Activated T-cell treated with anti-CD3 and anti-CD28 coated beads, Interleukin-2, amount 50 U/mL, for 72 hours (primary cell): ENCODE measurements around the gene GALP. TPM values are rescaled to one million over a fixed set of nuclear protein-coding genes. Genes with fewer than 3 reads are reported as not detected.

Source experiments
- ATAC-seq, 2 donors: fragments of 150-1000 bp; cut with Tn5 transposase; replicated peaks in 1 of 2; 2 replicates each; pipeline ENCODE4 v1.10.0; 2021; ENCODE audit warnings: moderate library complexity in 2 of 2, mild to moderate bottlenecking in 1 of 2
- DNase-seq, 2 donors: peaks; one replicate each; pipeline ENCODE4 v3.0.0; 2021 to 2022; ENCODE audit warnings: mixed read lengths in 1 of 2
- H3K27ac Mint-ChIP-seq: one replicate; pipeline ENCODE4 v1.8.0; 2022; ENCODE audit warnings: mild to moderate bottlenecking, moderate library complexity, mixed read lengths
- H3K27me3 Mint-ChIP-seq: one replicate; pipeline ENCODE4 v1.8.0; 2022; ENCODE audit warnings: low read depth, mixed read lengths
- H3K36me3 Mint-ChIP-seq, 2 donors: one replicate each; pipeline ENCODE4 v1.8.0; 2022; ENCODE audit warnings: mixed read lengths in 2 of 2, mild to moderate bottlenecking in 1 of 2; ENCODE audit not compliant: insufficient read depth in 2 of 2
- H3K4me1 Mint-ChIP-seq: one replicate; pipeline ENCODE4 v1.8.0; 2022; ENCODE audit warnings: low read depth, mixed read lengths
- H3K4me3 Mint-ChIP-seq, 2 donors: one replicate each; pipeline ENCODE4 v1.8.0; 2022; ENCODE audit warnings: mild to moderate bottlenecking in 2 of 2, mixed read lengths in 2 of 2, moderate library complexity in 2 of 2
- H3K9me3 Mint-ChIP-seq, 2 donors: one replicate each; pipeline ENCODE4 v1.8.0; 2022; ENCODE audit warnings: mixed read lengths in 2 of 2
- total RNA-seq, 2 donors: library from RNA; stranded (reverse); gene quantifications; one replicate each; pipeline ENCODE4 v1.2.3, GENCODE V29; 2022

Gene GALP
- total RNA-seq, 2 donors from 2014 or later = not detected

GRCh38 chr19:56153507-56153906 lies 22.3 kb upstream of the GALP start:
- Mint-ChIP-seq H3K27ac (peak overlapping the region; percentile 29), H3K4me3 (no peak overlapping the region), H3K9me3 (no peaks in the 10 kb centered on the region), H3K4me1 (peaks cover 14% of the 10 kb centered on the region), H3K36me3 (peaks cover 3 to 14% of the 10 kb centered on the region in 2 donors), H3K27me3 (no peaks in the 10 kb centered on the region)
- ATAC-seq (no peak), DNase-seq (no peak)

GRCh38 chr19:56155124-56155687 lies 20.6 kb upstream of the GALP start:
- Mint-ChIP-seq H3K36me3 (peaks cover 8 to 12% of the 10 kb centered on the region in 2 donors), H3K4me1 (peaks cover 14% of the 10 kb centered on the region), H3K4me3 (no peak overlapping the region), H3K27ac (no peak overlapping the region), H3K27me3 (no peaks in the 10 kb centered on the region), H3K9me3 (peaks cover 1% of the 10 kb centered on the region in 2 donors)
- ATAC-seq (peak in 1 of 2 donors; percentile 20), DNase-seq (peak in 1 of 2 donors; percentile 5)

- Mint-ChIP-seq H3K27me3 (no peaks in the 10 kb centered on the region), H3K9me3 (peaks cover 1% of the 10 kb centered on the region in 2 donors), H3K27ac (no peak overlapping the region), H3K36me3 (peaks cover 8 to 9% of the 10 kb centered on the region in 2 donors), H3K4me3 (no peak overlapping the region), H3K4me1 (peaks cover 15% of the 10 kb centered on the region)
- DNase-seq (no peak), ATAC-seq (no peak)
These were observed 19.0 kb upstream of the GALP start for GRCh38 chr19:56156768-56157167.

- ATAC-seq (no peak), DNase-seq (no peak)
- Mint-ChIP-seq H3K9me3 (peaks cover 1% of the 10 kb centered on the region in 2 donors), H3K27me3 (no peaks in the 10 kb centered on the region), H3K36me3 (peaks cover 8 to 9% of the 10 kb centered on the region in 2 donors), H3K4me3 (no peak overlapping the region), H3K4me1 (peaks cover 13% of the 10 kb centered on the region), H3K27ac (no peak overlapping the region)
These were observed 17.5 kb upstream of the GALP start for GRCh38 chr19:56158170-56158757.

GRCh38 chr19:56159009-56159559 lies 16.7 kb upstream of the GALP start:
- peaks cover 7 to 9% of the 10 kb centered on the region in 2 donors for H3K36me3 Mint-ChIP-seq
- H3K27ac Mint-ChIP-seq = no peak overlapping the region
- H3K27me3 Mint-ChIP-seq = no peaks in the 10 kb centered on the region
- peaks cover 10% of the 10 kb centered on the region for H3K4me1 Mint-ChIP-seq
- DNase-seq (no peak), ATAC-seq (no peak)
- peaks cover 1% of the 10 kb centered on the region in 2 donors for H3K9me3 Mint-ChIP-seq
- H3K4me3 Mint-ChIP-seq = no peak overlapping the region

- H3K4me1 Mint-ChIP-seq = peaks cover 12% of the 10 kb centered on the region
- peaks cover 7 to 9% of the 10 kb centered on the region in 2 donors for H3K36me3 Mint-ChIP-seq
- H3K27ac Mint-ChIP-seq = no peak overlapping the region
- ATAC-seq (no peak), DNase-seq (no peak)
- peaks cover 2% of the 10 kb centered on the region for H3K27me3 Mint-ChIP-seq
- peaks cover 1% of the 10 kb centered on the region in 2 donors for H3K9me3 Mint-ChIP-seq
- no peak overlapping the region for H3K4me3 Mint-ChIP-seq
These were observed 16.1 kb upstream of the GALP start for GRCh38 chr19:56159622-56160271.

GRCh38 chr19:56161534-56161933 lies 14.3 kb upstream of the GALP start:
- ATAC-seq (no peak), DNase-seq (no peak)
- Mint-ChIP-seq H3K27ac (no peak overlapping the region), H3K4me1 (peaks cover 12% of the 10 kb centered on the region), H3K4me3 (no peak overlapping the region), H3K9me3 (peaks cover 1% of the 10 kb centered on the region in 2 donors), H3K27me3 (peaks cover 7% of the 10 kb centered on the region), H3K36me3 (peaks cover 7 to 9% of the 10 kb centered on the region in 2 donors)

- peak; percentile 90 to 97 for ATAC-seq
- Mint-ChIP-seq H3K36me3 (peaks cover 7 to 9% of the 10 kb centered on the region in 2 donors), H3K27me3 (peaks cover 7% of the 10 kb centered on the region), H3K4me3 (no peak overlapping the region), H3K4me1 (peaks cover 12% of the 10 kb centered on the region), H3K27ac (no peak overlapping the region), H3K9me3 (peaks cover 1% of the 10 kb centered on the region in 2 donors)
- peak; percentile 31 to 53 for DNase-seq
These were observed 13.6 kb upstream of the GALP start for GRCh38 chr19:56162258-56162657.

- DNase-seq = no peak
- Mint-ChIP-seq H3K9me3 (peaks cover 1% of the 10 kb centered on the region in 2 donors), H3K36me3 (peaks cover 7% of the 10 kb centered on the region in 2 donors), H3K4me1 (peaks cover 12% of the 10 kb centered on the region), H3K4me3 (no peak overlapping the region), H3K27me3 (peaks cover 7% of the 10 kb centered on the region), H3K27ac (no peak overlapping the region)
- ATAC-seq = no peak
These were observed 12.7 kb upstream of the GALP start for GRCh38 chr19:56163097-56163496.

GRCh38 chr19:56167064-56167578 lies 8.7 kb upstream of the GALP start:
- ATAC-seq (no peak), DNase-seq (no peak)
- Mint-ChIP-seq H3K4me3 (no peak overlapping the region), H3K9me3 (no peaks in the 10 kb centered on the region), H3K27me3 (peaks cover 7% of the 10 kb centered on the region), H3K27ac (no peak overlapping the region), H3K36me3 (no peaks in the 10 kb centered on the region), H3K4me1 (peaks cover 13% of the 10 kb centered on the region)

- H3K4me3 Mint-ChIP-seq = no peak overlapping the region
- DNase-seq = no peak
- H3K4me1 Mint-ChIP-seq = peaks cover 6% of the 10 kb centered on the region
- no peak for ATAC-seq
- H3K27ac Mint-ChIP-seq = no peak overlapping the region
- H3K36me3 Mint-ChIP-seq = no peaks in the 10 kb centered on the region
- no peaks in the 10 kb centered on the region for H3K9me3 Mint-ChIP-seq
- peaks cover under 1% of the 10 kb centered on the region for H3K27me3 Mint-ChIP-seq
These were observed 5.5 kb upstream of the GALP start for GRCh38 chr19:56170261-56170660.

GRCh38 chr19:56174086-56174485 lies 1.7 kb upstream of the GALP start:
- H3K4me3 Mint-ChIP-seq = no peak overlapping the region
- DNase-seq (no peak), ATAC-seq (no peak)
- no peaks in the 10 kb centered on the region for H3K9me3 Mint-ChIP-seq
- no peaks in the 10 kb centered on the region for H3K27me3 Mint-ChIP-seq
- peaks cover 6% of the 10 kb centered on the region for H3K4me1 Mint-ChIP-seq
- no peaks in the 10 kb centered on the region for H3K36me3 Mint-ChIP-seq
- no peak overlapping the region for H3K27ac Mint-ChIP-seq

GRCh38 chr19:56174550-56174949 lies 1.3 kb upstream of the GALP start:
- Mint-ChIP-seq H3K9me3 (no peaks in the 10 kb centered on the region), H3K36me3 (no peaks in the 10 kb centered on the region), H3K4me3 (no peak overlapping the region)

More at GRCh38 chr19:56174550-56174949, 1.3 kb upstream of the GALP start:
- Mint-ChIP-seq H3K27ac (no peak overlapping the region), H3K4me1 (peaks cover 6% of the 10 kb centered on the region), H3K27me3 (no peaks in the 10 kb centered on the region)
- DNase-seq (no peak), ATAC-seq (no peak)
